Measurements from ENCODE around the gene KSR1.
A peak's percentile ranks its signal among the peaks of the same experiment; 100 is the strongest.

DNA sequence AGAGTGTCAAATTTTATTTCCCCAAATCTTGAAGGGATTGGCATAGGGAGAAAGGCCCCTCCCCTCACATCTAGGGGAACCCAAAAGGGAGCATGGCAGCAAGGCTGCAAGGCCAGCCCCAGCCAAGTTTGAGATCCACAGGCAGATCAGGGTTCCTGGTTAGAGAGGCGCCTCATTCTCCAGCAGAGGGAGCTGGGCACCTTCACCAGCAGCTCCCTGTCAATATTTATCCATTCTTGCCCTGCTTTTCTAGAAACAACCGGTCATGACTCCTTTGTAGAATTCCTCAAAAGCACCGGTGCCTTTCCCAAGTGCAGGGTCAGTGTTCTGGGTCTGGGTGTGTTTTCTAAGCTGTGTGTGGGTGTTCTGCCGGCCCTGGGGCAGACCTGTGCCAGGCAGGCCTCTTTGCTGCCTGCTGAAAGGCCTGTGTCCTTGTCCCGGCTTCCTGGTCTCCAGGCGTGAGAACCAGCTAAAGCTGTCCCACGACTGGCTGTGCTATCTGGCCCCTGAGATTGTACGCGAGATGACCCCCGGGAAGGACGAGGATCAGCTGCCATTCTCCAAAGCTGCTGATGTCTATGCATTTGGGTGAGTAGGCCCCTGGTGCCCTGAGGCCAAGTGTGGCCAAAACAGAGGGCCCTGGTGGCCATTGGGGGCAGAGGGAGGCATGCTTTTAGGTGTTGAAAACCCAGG lies 153.5 kb downstream of the KSR1 start:
- TF ChIP-seq EZH2phosphoT487 (IDR thresholded peaks at IDR 0.05; ENCODE audit: unreplicated experiment) (no peak), CREB1 (CRISPR knock-in tag; IDR thresholded peaks at IDR 0.05; ENCODE audit: low read depth) (no peak), JUNB (IDR thresholded peaks at IDR 0.05; ENCODE audit: unreplicated experiment) (no peak), POLR2AphosphoS5 (IDR thresholded peaks at IDR 0.05; ENCODE audit: low read depth) (no peak), EZH2 (IDR thresholded peaks at IDR 0.05; ENCODE audit: low read depth, unreplicated experiment) (no peak), ETS1 (IDR thresholded peaks at IDR 0.05) (no peak), ZNF114 (CRISPR knock-in tag; IDR thresholded peaks at IDR 0.05) (no peak), ZNF331 (CRISPR knock-in tag; IDR thresholded peaks at IDR 0.05; ENCODE audit: low read depth) (no peak)
- TF ChIP-seq, protein P1, sequence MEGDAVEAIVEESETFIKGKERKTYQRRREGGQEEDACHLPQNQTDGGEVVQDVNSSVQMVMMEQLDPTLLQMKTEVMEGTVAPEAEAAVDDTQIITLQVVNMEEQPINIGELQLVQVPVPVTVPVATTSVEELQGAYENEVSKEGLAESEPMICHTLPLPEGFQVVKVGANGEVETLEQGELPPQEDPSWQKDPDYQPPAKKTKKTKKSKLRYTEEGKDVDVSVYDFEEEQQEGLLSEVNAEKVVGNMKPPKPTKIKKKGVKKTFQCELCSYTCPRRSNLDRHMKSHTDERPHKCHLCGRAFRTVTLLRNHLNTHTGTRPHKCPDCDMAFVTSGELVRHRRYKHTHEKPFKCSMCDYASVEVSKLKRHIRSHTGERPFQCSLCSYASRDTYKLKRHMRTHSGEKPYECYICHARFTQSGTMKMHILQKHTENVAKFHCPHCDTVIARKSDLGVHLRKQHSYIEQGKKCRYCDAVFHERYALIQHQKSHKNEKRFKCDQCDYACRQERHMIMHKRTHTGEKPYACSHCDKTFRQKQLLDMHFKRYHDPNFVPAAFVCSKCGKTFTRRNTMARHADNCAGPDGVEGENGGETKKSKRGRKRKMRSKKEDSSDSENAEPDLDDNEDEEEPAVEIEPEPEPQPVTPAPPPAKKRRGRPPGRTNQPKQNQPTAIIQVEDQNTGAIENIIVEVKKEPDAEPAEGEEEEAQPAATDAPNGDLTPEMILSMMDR (conservative IDR thresholded peaks at IDR 0.05; ENCODE audit: low read depth in 2 of 2) = peak; percentile 50 to 58
- TF ChIP-seq, protein P2, sequence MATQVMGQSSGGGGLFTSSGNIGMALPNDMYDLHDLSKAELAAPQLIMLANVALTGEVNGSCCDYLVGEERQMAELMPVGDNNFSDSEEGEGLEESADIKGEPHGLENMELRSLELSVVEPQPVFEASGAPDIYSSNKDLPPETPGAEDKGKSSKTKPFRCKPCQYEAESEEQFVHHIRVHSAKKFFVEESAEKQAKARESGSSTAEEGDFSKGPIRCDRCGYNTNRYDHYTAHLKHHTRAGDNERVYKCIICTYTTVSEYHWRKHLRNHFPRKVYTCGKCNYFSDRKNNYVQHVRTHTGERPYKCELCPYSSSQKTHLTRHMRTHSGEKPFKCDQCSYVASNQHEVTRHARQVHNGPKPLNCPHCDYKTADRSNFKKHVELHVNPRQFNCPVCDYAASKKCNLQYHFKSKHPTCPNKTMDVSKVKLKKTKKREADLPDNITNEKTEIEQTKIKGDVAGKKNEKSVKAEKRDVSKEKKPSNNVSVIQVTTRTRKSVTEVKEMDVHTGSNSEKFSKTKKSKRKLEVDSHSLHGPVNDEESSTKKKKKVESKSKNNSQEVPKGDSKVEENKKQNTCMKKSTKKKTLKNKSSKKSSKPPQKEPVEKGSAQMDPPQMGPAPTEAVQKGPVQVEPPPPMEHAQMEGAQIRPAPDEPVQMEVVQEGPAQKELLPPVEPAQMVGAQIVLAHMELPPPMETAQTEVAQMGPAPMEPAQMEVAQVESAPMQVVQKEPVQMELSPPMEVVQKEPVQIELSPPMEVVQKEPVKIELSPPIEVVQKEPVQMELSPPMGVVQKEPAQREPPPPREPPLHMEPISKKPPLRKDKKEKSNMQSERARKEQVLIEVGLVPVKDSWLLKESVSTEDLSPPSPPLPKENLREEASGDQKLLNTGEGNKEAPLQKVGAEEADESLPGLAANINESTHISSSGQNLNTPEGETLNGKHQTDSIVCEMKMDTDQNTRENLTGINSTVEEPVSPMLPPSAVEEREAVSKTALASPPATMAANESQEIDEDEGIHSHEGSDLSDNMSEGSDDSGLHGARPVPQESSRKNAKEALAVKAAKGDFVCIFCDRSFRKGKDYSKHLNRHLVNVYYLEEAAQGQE (IDR thresholded peaks at IDR 0.05; ENCODE audit: unreplicated experiment) = no peak
